Lung (tissue), 12 donors: ENCODE measurements around the gene PPOX. TPM values are rescaled to one million over a fixed set of nuclear protein-coding genes. Genes with fewer than 3 reads are reported as not detected.

Source experiments
- ATAC-seq: fragments of 200-7000 bp; cut with Tn5 transposase; one replicate; pipeline ENCODE4 v1.9.1; 2020; ENCODE audit warnings: moderate number of reproducible peaks; ENCODE audit not compliant: insufficient read depth, low FRiP score
- DNase-seq, 3 donors: peaks; one replicate each; pipeline ENCODE4 v3.0.0-alpha.2; 2013 to 2017
- H3K27ac ChIP-seq, 2 donors: one replicate each; pipeline ENCODE4 v1.5.1; 2013; ENCODE audit warnings: mild to moderate bottlenecking in 2 of 2, moderate library complexity in 2 of 2, control low read depth in 1 of 2, inconsistent platforms in 1 of 2, low read depth in 1 of 2, low read length in 1 of 2
- H3K27me3 ChIP-seq, 3 donors: one replicate each; pipeline ENCODE4 v1.5.1; 2013; ENCODE audit warnings: low read length in 2 of 3; ENCODE audit not compliant: control insufficient read depth in 3 of 3, insufficient read depth in 3 of 3
- H3K36me3 ChIP-seq, 4 donors: one replicate each; pipeline ENCODE4 v1.5.1; 2013; ENCODE audit warnings: low read length in 4 of 4, mild to moderate bottlenecking in 1 of 4, moderate library complexity in 1 of 4; ENCODE audit not compliant: control insufficient read depth in 4 of 4, insufficient read depth in 4 of 4
- H3K4me1 ChIP-seq, 5 donors: one replicate each; pipeline ENCODE4 v1.5.1; 2013; ENCODE audit warnings: low read length in 5 of 5, mild to moderate bottlenecking in 2 of 5, moderate library complexity in 1 of 5; ENCODE audit not compliant: control insufficient read depth in 5 of 5, insufficient read depth in 5 of 5
- H3K4me3 ChIP-seq: one replicate; pipeline ENCODE4 v1.5.1; 2013; ENCODE audit warnings: mild to moderate bottlenecking, control low read depth, moderate library complexity
- H3K9ac ChIP-seq, 2 donors: one replicate each; pipeline ENCODE4 v1.5.1; 2013; ENCODE audit warnings: low read length in 2 of 2, control low read depth in 1 of 2; ENCODE audit not compliant: insufficient read depth in 1 of 2
- H3K9me3 ChIP-seq, 4 donors: one replicate each; pipeline ENCODE4 v1.5.1; 2013; ENCODE audit warnings: low read length in 3 of 4, mild to moderate bottlenecking in 1 of 4, moderate library complexity in 1 of 4; ENCODE audit not compliant: control insufficient read depth in 4 of 4, insufficient read depth in 3 of 4
- CTCF ChIP-seq: IDR thresholded peaks from 2 replicates; pipeline ENCODE4 v1.5.1; 2012; ENCODE audit warnings: mild to moderate bottlenecking; ENCODE audit errors: control extremely low read depth, extremely low read depth
- WGBS, 2 donors: extraction: QIAGEN DNeasy Blood & Tissue Kit; methylation state at CpG; one replicate each; pipeline ENCODE4 v1.1.7; 2013; 5-methylcytosine and 5-hydroxymethylcytosine counted together
- polyA plus RNA-seq, 2 donors: library from polyadenylated mRNA; stranded (reverse); fragments of 200-250 nt; gene quantifications; one replicate each; pipeline ENCODE4 v1.2.1, GENCODE V29; 2013
- total RNA-seq, 2 donors: library from RNA; depleted of rRNA in 1 of 2; stranded (reverse); fragments of >200 nt in 1 of 2; gene quantifications; one replicate each; pipeline ENCODE4 v1.2.1, GENCODE V29; 2014 to 2021
- donor health status: control.
- donor health status: control.
- donor health status: Bipolar disorder and iron deficiency.
- donor health status: healthy.
- donor health status: DM: yes; HTN: yes; CAD: no.

PPOX gene
- total and polyA plus RNA-seq, 4 donors = 14.8 to 34.1 (median 33.0) TPM

GRCh38 chr1:161171191-161171590 is 5.0 kb downstream of the PPOX start:
- H3K9me3 ChIP-seq = no peaks in the 10 kb centered on the region
- no peak overlapping the region for H3K9ac ChIP-seq
- no peak overlapping the region for H3K27ac ChIP-seq
- ATAC-seq = no peak
- H3K36me3 ChIP-seq = peaks cover 7 to 44% (median 37%) of the 10 kb centered on the region in 4 donors
- no peaks in the 10 kb centered on the region for H3K27me3 ChIP-seq
- 63 to 84% methylated on average over 5 of the region's 5 CpGs for WGBS, 2 donors
- DNase-seq = no peak
- no peak for TF ChIP-seq CTCF
- peaks cover 0 to 13% (median 9%) of the 10 kb centered on the region in 5 donors for H3K4me1 ChIP-seq
- H3K4me3 ChIP-seq = no peak overlapping the region

- no peak for TF ChIP-seq CTCF
- peak overlapping the region in 1 of 2 donors; percentile 9 for H3K27ac ChIP-seq
- H3K9ac ChIP-seq = no peak overlapping the region
- no peak overlapping the region for H3K4me3 ChIP-seq
- no peaks in the 10 kb centered on the region for H3K27me3 ChIP-seq
- ATAC-seq (no peak), DNase-seq (no peak)
- H3K9me3 ChIP-seq = no peaks in the 10 kb centered on the region
- H3K4me1 ChIP-seq = peaks cover 0 to 18% (median 9%) of the 10 kb centered on the region in 5 donors
- peaks cover 7 to 44% (median 37%) of the 10 kb centered on the region in 4 donors for H3K36me3 ChIP-seq
- WGBS, 2 donors = 87 to 91% methylated on average over 12 of the region's 12 CpGs
These were observed 5.5 kb downstream of the PPOX start for GRCh38 chr1:161171696-161172095.

- no peak overlapping the region for H3K4me3 ChIP-seq
- no peak for DNase-seq
- no peak overlapping the region for H3K9ac ChIP-seq
- H3K9me3 ChIP-seq = no peaks in the 10 kb centered on the region
- 88 to 92% methylated on average over 1 of the region's 1 CpG for WGBS, 2 donors
- no peak for TF ChIP-seq CTCF
- H3K36me3 ChIP-seq = peaks cover 7 to 47% (median 37%) of the 10 kb centered on the region in 4 donors
- no peak for ATAC-seq
- H3K27me3 ChIP-seq = no peaks in the 10 kb centered on the region
- H3K4me1 ChIP-seq = peaks cover 0 to 15% (median 8%) of the 10 kb centered on the region in 5 donors
- H3K27ac ChIP-seq = no peak overlapping the region
These were observed 6.1 kb downstream of the PPOX start for GRCh38 chr1:161172349-161172748.
